H4 (cell line): Measurements from ENCODE around the gene MTMR3. TPM values are rescaled to one million over a fixed set of nuclear protein-coding genes. Genes with fewer than 3 reads are reported as not detected.

Source experiments
- DNase-seq: peaks from one replicate; pipeline ENCODE4 v3.0.0-alpha.2; 2015; ENCODE audit warnings: low spot score
- total RNA-seq: library from RNA; depleted of rRNA; stranded (reverse); fragments of >200 nt; shearing (Covaris generic); gene quantifications from 2 replicates; pipeline ENCODE4 v1.2.3, GENCODE V29; 2014

MTMR3 gene
- total RNA-seq, 1 experiment from 2014 or later = 5.7 TPM

GRCh38 chr22:29870574-29870973 is 12.4 kb upstream of the MTMR3 start:
- no peak for DNase-seq

GRCh38 chr22:29871684-29872083 is 11.3 kb upstream of the MTMR3 start:
- DNase-seq = no peak

- no peak for DNase-seq
Observed at GRCh38 chr22:29872144-29872893, 10.7 kb upstream of the MTMR3 start.

GRCh38 chr22:29872989-29873388 is 10.0 kb upstream of the MTMR3 start:
- DNase-seq = no peak

GRCh38 chr22:29873943-29874342 is 9.0 kb upstream of the MTMR3 start:
- no peak for DNase-seq

GRCh38 chr22:29877620-29878019 is 5.4 kb upstream of the MTMR3 start:
- no peak for DNase-seq

GRCh38 chr22:29879753-29880152 is 3.2 kb upstream of the MTMR3 start:
- no peak for DNase-seq

- no peak for DNase-seq
Observed at GRCh38 chr22:29882716-29883044, 294 bp upstream of the MTMR3 start.

- DNase-seq = no peak
Observed at GRCh38 chr22:29883775-29884097, 762 bp downstream of the MTMR3 start.

- no peak for DNase-seq
Observed at GRCh38 chr22:29885610-29886009, 2.6 kb downstream of the MTMR3 start.

- DNase-seq = no peak
Observed at GRCh38 chr22:29886596-29886995, 3.6 kb downstream of the MTMR3 start.

- DNase-seq = no peak
Observed at GRCh38 chr22:29887358-29887757, 4.4 kb downstream of the MTMR3 start.

GRCh38 chr22:29890760-29891159 is 7.8 kb downstream of the MTMR3 start:
- no peak for DNase-seq

- no peak for DNase-seq
Observed at GRCh38 chr22:29892315-29893156, 9.6 kb downstream of the MTMR3 start.

- DNase-seq = no peak
Observed at GRCh38 chr22:29901354-29901753, 18.4 kb downstream of the MTMR3 start.

GRCh38 chr22:29903371-29903770 is 20.4 kb downstream of the MTMR3 start:
- DNase-seq = no peak

GRCh38 chr22:29904020-29904419 is 21.0 kb downstream of the MTMR3 start:
- DNase-seq = no peak

- peak; percentile 90 for DNase-seq
Observed at GRCh38 chr22:29907753-29908515, 25.0 kb downstream of the MTMR3 start.

- no peak for DNase-seq
Observed at GRCh38 chr22:29912141-29912540, 29.2 kb downstream of the MTMR3 start.

GRCh38 chr22:29912605-29913398 is 29.8 kb downstream of the MTMR3 start:
- peak; percentile 72 for DNase-seq

- DNase-seq = peak; percentile 31
Observed at GRCh38 chr22:29914165-29914564, 31.2 kb downstream of the MTMR3 start.
